GM12878 (cell line): ENCODE results near the gene APOO. TPM values are rescaled to one million over a fixed set of nuclear protein-coding genes. Genes with fewer than 3 reads are reported as not detected.

Source experiments
- ATAC-seq: fragments of 200-7000 bp; cut with Tn5 transposase; 3 replicates; pipeline ENCODE4 v1.9.1; 2020; ENCODE audit warnings: mild to moderate bottlenecking, moderate library complexity
- BruUV-seq: library from RNA; stranded (reverse); fragments of 400-500 nt; replicated peaks from 2 replicates; lab custom pipeline; 2021; lab: Mats Ljungman, UMichigan
- CTCF ChIA-PET: fragments of 300-600 bp; sonication (Branson Sonifier 250); formaldehyde crosslinking; extraction: SDS; loops from one replicate; lab custom pipeline; 2021; ENCODE audit warnings: inconsistent platforms; lab: Yijun Ruan, JAX
- POLR2A ChIA-PET: fragments of 350-600 bp; formaldehyde crosslinking; extraction: SDS; loops from one replicate; lab custom pipeline; 2021; ENCODE audit warnings: inconsistent platforms; lab: Charles Lee
- RAD21 ChIA-PET: fragments of 300-600 bp; sonication (Branson Sonifier 250); formaldehyde crosslinking; loops from one replicate; lab custom pipeline; 2023; ENCODE audit warnings: antibody characterized with exemption; ENCODE audit not compliant: unreplicated experiment; lab: Charles Lee
- SMC1A ChIA-PET: fragments of 300-600 bp; sonication (Branson Sonifier 250); formaldehyde crosslinking; loops from one replicate; lab custom pipeline; 2023; ENCODE audit not compliant: unreplicated experiment, uncharacterized antibody; lab: Charles Lee
- DNase-seq: peaks from one replicate; pipeline ENCODE4 v3.0.0-alpha.2; 2011; ENCODE audit warnings: low read depth, low spot score
- FAIRE-seq: peaks from 3 replicates; lab custom pipeline; 2011; peaks lifted over from hg19 to GRCh38; lab: Jason Lieb, UNC
- H2AFZ ChIP-seq: 2 replicates; pipeline ENCODE4 v1.6.0; 2011; ENCODE audit warnings: low read depth, low read length, control low read depth; ENCODE audit not compliant: control insufficient read depth
- H3K27ac ChIP-seq: 2 replicates; pipeline ENCODE4 v1.5.1; 2011; ENCODE audit warnings: control low read depth; ENCODE audit not compliant: control insufficient read depth, insufficient read depth
- H3K27me3 ChIP-seq, 2 experiments: replicated peaks in 1 of 2; 2 replicates each; pipeline versions ENCODE4 v1.6.0 to v1.6.1; 2011; ENCODE audit warnings: low read length in 1 of 2; ENCODE audit not compliant: control insufficient read depth in 2 of 2, insufficient read depth in 2 of 2
- H3K36me3 ChIP-seq, 2 experiments: 2 replicates each; pipeline ENCODE4 v1.5.1; 2011; ENCODE audit warnings: low read length in 1 of 2; ENCODE audit not compliant: control insufficient read depth in 2 of 2, insufficient read depth in 2 of 2
- H3K4me1 ChIP-seq: 2 replicates; pipeline ENCODE4 v1.6.1; 2011; ENCODE audit warnings: mild to moderate bottlenecking, low read length, moderate library complexity, mixed read lengths; ENCODE audit not compliant: control insufficient read depth, insufficient read depth
- H3K4me2 ChIP-seq: 2 replicates; pipeline ENCODE4 v1.6.0; 2011; ENCODE audit warnings: control low read depth; ENCODE audit not compliant: control insufficient read depth, insufficient read depth
- H3K4me3 ChIP-seq: fragments of 200-600 bp; sonication (generic); 2 replicates; pipeline ENCODE4 v1.5.1; 2016
- H3K79me2 ChIP-seq: 2 replicates; pipeline ENCODE4 v1.6.0; 2011; ENCODE audit warnings: low read length; ENCODE audit not compliant: control insufficient read depth, insufficient read depth
- H3K9ac ChIP-seq: 2 replicates; pipeline ENCODE4 v1.8.0; 2011; ENCODE audit warnings: low read length, control low read depth, mixed read lengths; ENCODE audit not compliant: control insufficient read depth, insufficient read depth
- H3K9me3 ChIP-seq: replicated peaks from 3 replicates; pipeline ENCODE4 v1.5.1; 2011; ENCODE audit warnings: mild to moderate bottlenecking, low read length; ENCODE audit not compliant: control insufficient read depth, insufficient read depth
- H4K20me1 ChIP-seq: 2 replicates; pipeline ENCODE4 v1.6.0; 2011; ENCODE audit not compliant: control insufficient read depth, insufficient read depth
- BMI1 ChIP-seq: fragments of 450-650 bp; IDR thresholded peaks from 2 replicates; pipeline ENCODE4 v1.6.1; 2016; ENCODE audit warnings: mild to moderate bottlenecking, moderate library complexity, borderline replicate concordance
- EP300 ChIP-seq, 2 experiments: fragments of 150-350 bp in 1 of 2; IDR thresholded peaks; 2 replicates each; pipeline ENCODE4 v1.6.1; 2011 to 2012; ENCODE audit warnings: low read depth in 2 of 2, low read length in 2 of 2, borderline replicate concordance in 1 of 2, improper control_type of control experiment in 1 of 2, inconsistent platforms in 1 of 2; ENCODE audit not compliant: control insufficient read depth in 1 of 2
- FOXK2 ChIP-seq: fragments of 450-650 bp; IDR thresholded peaks from 2 replicates; pipeline ENCODE4 v1.6.1; 2017; ENCODE audit warnings: mild to moderate bottlenecking, moderate library complexity
- MLLT1 ChIP-seq: fragments of 450-650 bp; IDR thresholded peaks from 2 replicates; pipeline ENCODE4 v1.6.1; 2016; ENCODE audit warnings: mild to moderate bottlenecking
- MTA3 ChIP-seq: IDR thresholded peaks from 2 replicates; pipeline ENCODE4 v1.6.1; 2012; ENCODE audit warnings: low read length, inconsistent platforms, borderline replicate concordance
- NFYA ChIP-seq: IDR thresholded peaks from 2 replicates; pipeline ENCODE4 v1.6.1; 2011; ENCODE audit warnings: low read depth, mild to moderate bottlenecking, low read length, improper control_type of control experiment, borderline replicate concordance
- NR2F1 ChIP-seq: fragments of 450-650 bp; conservative IDR thresholded peaks from 2 replicates; pipeline ENCODE4 v1.6.1; 2017; ENCODE audit warnings: mild to moderate bottlenecking
- POLR2AphosphoS5 ChIP-seq: IDR thresholded peaks from 2 replicates; pipeline ENCODE4 v1.6.1; 2011; ENCODE audit warnings: mild to moderate bottlenecking, low read length, inconsistent platforms
- WGBS: methylation state at CpG from one replicate; pipeline ENCODE4 v1.1.6; 2016; ENCODE audit warnings: low lambda C conversion rate; ENCODE audit not compliant: insufficient replicate concordance, insufficient coverage; ENCODE audit errors: missing lambda C conversion rate; 5-methylcytosine and 5-hydroxymethylcytosine counted together
- in situ Hi-C: fragments of 300-500 bp; cut with MboI; formaldehyde crosslinking; loops from 9 replicates; pipeline ENCODE4 v1.14.3; 2018; ENCODE audit warnings: mixed read lengths
- intact Hi-C: fragments of 100-400 bp; cut with micrococcal nuclease; formaldehyde crosslinking; loops from one replicate; pipeline ENCODE4 v1.14.2; 2022; ENCODE audit not compliant: unreplicated experiment
- polyA plus RNA-seq, 11 experiments: library from polyadenylated mRNA; depleted of rRNA in 4 of 11; unstranded in 6 of 11; stranded (reverse) in 5 of 11; fragments of >200 nt; fragmentation: Nextera tagmentation in 4 of 11; fragmentation: Illumina TruSeq in 1 of 11; extraction: Ambion mirVana in 4 of 11; extraction: Trizol in 1 of 11; gene quantifications; 1 replicate in 1 of 11; 2 replicates in 10 of 11; pipeline versions ENCODE4 v1.2.1 to v1.2.3, GENCODE V29; 2011 to 2016; ENCODE audit warnings: inconsistent platforms in 2 of 11, missing spikeins in 2 of 11, low read depth in 1 of 11
- total RNA-seq, 4 experiments: library from RNA; depleted of rRNA in 3 of 4; stranded (reverse); fragments of >200 nt in 3 of 4; fragmentation: Illumina TruSeq in 1 of 4; extraction: Trizol in 1 of 4; gene quantifications; 2 replicates each; pipeline versions ENCODE4 v1.2.1 to v1.2.3, GENCODE V29; 2013 to 2021

The APOO gene
- total and polyA plus RNA-seq, 10 of the 15 experiments (the other 5 are each of a cell fraction or from before 2014, with no cell fraction given), result 20.7 to 68.7 (median 35.5) TPM

DNA sequence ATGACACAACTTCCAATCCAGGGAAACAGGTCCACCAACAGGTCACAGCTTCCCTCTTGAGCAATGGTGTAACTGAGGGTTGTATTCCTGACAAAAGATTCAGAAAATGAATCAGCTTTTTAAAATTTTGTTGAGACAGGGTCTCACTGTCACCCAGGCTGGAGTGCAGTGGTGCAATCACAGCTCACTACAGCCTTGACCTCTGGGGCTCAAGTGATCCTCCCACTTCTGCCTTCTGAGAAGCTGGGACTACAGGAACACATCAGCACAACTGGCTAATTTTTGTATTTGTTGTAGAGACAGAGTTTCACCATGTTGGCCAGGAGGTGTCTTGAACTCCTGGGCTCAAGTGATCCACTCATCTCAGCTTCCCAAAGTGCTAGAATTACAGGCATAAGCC is 81.1 kb downstream of the APOO start:
- Histone ChIP-seq H3K9ac (no peak overlapping the region), H3K4me2 (no peak overlapping the region), H2AFZ (no peak overlapping the region), H3K79me2 (no peaks in the 10 kb centered on the region), H4K20me1 (no peaks in the 10 kb centered on the region), H3K9me3 (no peaks in the 10 kb centered on the region), H3K4me1 (no peaks in the 10 kb centered on the region), H3K4me3 (no peak overlapping the region), H3K27ac (no peak overlapping the region), H3K36me3 (no peaks in the 10 kb centered on the region), H3K27me3 (no peaks in the 10 kb centered on the region)
- ChIA-PET CTCF (interaction anchor here (0.7 kb wide), 1 partner anchor 23 kb away, joined by 3 read pairs; no protein-coding TSS in a partner anchor), SMC1A (no interaction called here), POLR2A (no interaction called here), RAD21 (no interaction called here)
- in situ Hi-C loops, result no loop called here
- no peak for FAIRE-seq
- intact Hi-C loops, result no loop called here
- no peak for ATAC-seq
- BruUV-seq, result no TSS peak
- TF ChIP-seq NFYA (no peak), EP300 (IDR thresholded peaks at IDR 0.05; ENCODE audit: borderline replicate concordance in 1 of 2, control insufficient read depth in 1 of 2, low read depth in 2 of 2, low read length in 2 of 2) (no peak), MLLT1 (no peak), BMI1 (no peak), FOXK2 (no peak)
- no peak for DNase-seq

DNA sequence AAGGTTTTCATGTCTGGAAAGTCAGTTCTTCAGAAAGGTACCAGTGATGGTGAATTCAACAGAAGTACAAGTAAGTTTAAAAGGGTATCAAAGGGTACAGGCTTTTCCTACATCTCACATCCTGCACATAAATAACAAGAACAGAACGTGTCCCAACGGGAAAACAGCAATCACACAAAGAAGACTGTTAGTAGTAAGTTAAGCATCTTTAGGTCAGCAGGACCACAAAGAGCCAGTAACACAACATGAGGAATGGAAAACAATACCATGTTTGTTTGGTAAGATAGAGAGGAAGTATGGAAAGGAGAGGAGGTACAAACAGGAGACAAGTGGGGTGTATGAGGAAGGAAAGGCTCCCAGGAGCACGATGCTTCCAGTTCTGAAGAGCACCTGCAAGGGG is 81.5 kb downstream of the APOO start:
- no peaks in the 10 kb centered on the region for H3K79me2 ChIP-seq
- no peaks in the 10 kb centered on the region for H3K36me3 ChIP-seq
- H3K9me3 ChIP-seq, result no peaks in the 10 kb centered on the region
- FAIRE-seq (no peak), DNase-seq (no peak), ATAC-seq (no peak)
- H3K4me3 ChIP-seq, result no peak overlapping the region
- BruUV-seq, result no TSS peak
- H3K9ac ChIP-seq, result no peak overlapping the region
- no peak overlapping the region for H3K27ac ChIP-seq
- intact Hi-C loops, result no loop called here
- H3K4me1 ChIP-seq, result no peaks in the 10 kb centered on the region
- SMC1A ChIA-PET, result no interaction called here
- H3K4me2 ChIP-seq, result no peak overlapping the region
- no peaks in the 10 kb centered on the region for H4K20me1 ChIP-seq
- WGBS, result 19% methylated on average over 3 of the region's 3 CpGs
- H3K27me3 ChIP-seq, result no peaks in the 10 kb centered on the region
- no peak overlapping the region for H2AFZ ChIP-seq
- RAD21 ChIA-PET, result no interaction called here
- in situ Hi-C loops, result no loop called here
- CTCF ChIA-PET, result no interaction called here
- TF ChIP-seq NR2F1, result no peak
- TF ChIP-seq MTA3, result no peak
- no peak for TF ChIP-seq POLR2AphosphoS5
- POLR2A ChIA-PET, result no interaction called here
